Measurements from ENCODE around the gene CD40.
A peak's percentile ranks its signal among the peaks of the same experiment; 100 is the strongest.

CD40 gene

DNA sequence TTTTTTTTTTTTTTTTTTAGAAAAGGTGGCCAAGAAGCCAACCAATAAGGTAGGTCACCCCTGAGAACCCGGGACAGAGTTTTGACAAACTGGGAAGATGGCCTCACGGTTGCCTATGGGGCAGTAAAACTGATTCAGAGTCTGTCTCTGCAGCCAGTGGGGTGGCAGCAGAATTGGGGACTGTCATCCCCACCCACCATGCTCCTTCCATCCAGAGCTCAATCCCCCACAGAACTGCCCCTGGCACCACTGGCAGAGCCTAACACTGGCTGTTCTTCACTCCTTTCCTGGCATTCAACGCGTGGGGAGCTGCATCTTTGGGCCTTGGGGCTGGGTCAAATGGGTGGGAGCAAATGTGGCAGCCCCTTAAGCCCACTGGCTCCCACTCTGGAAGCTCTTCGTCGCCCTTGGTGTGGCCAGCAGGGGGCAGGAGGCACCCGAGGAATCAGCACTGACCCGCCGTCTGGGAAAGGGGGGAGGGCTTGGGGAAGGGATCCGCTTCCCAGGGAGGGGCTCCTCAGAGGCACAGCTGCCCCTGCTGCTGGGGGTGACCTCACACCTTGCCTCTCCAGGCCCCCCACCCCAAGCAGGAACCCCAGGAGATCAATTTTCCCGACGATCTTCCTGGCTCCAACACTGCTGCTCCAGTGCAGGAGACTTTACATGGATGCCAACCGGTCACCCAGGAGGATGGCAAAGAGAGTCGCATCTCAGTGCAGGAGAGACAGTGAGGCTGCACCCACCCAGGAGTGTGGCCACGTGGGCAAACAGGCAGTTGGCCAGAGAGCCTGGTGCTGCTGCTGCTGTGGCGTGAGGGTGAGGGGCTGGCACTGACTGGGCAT, 10.4 kb downstream of the CD40 start:
- peak; percentile 19 for DNase-seq (ENCODE audit: low read depth)
- TF ChIP-seq, protein P1, sequence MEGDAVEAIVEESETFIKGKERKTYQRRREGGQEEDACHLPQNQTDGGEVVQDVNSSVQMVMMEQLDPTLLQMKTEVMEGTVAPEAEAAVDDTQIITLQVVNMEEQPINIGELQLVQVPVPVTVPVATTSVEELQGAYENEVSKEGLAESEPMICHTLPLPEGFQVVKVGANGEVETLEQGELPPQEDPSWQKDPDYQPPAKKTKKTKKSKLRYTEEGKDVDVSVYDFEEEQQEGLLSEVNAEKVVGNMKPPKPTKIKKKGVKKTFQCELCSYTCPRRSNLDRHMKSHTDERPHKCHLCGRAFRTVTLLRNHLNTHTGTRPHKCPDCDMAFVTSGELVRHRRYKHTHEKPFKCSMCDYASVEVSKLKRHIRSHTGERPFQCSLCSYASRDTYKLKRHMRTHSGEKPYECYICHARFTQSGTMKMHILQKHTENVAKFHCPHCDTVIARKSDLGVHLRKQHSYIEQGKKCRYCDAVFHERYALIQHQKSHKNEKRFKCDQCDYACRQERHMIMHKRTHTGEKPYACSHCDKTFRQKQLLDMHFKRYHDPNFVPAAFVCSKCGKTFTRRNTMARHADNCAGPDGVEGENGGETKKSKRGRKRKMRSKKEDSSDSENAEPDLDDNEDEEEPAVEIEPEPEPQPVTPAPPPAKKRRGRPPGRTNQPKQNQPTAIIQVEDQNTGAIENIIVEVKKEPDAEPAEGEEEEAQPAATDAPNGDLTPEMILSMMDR (IDR thresholded peaks at IDR 0.05; ENCODE audit: low read length, missing control alignments), result peak; percentile 53

DNA sequence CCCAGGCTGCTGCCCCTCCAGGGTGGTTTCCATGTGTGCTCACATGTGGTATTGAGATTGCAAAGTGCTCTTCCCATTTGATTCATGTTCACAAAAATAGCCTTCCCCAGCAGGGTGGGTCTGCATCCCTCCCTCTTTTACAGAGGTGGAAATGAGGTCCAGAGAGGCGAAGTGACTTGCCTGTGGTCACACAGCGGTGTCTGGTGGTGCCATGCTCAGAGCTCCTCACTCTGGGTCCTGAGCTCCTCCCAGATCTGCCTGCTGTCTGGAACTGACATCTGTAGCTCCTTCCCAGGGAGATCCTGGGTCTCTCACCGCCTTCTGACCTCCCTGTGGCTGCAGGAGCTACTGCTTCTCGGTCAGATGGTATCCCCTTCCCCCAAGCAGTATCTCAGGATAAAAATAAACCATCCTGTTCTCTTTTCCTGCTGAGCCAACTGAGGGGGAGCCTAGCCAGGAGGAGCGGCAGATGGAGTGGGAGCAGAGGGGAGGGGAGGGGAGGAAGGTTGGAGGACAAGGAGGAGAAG, 11.9 kb downstream of the CD40 start:
- DNase-seq (ENCODE audit: low read depth), result no peak
- TF ChIP-seq, protein P1 (IDR thresholded peaks at IDR 0.05; ENCODE audit: low read length, missing control alignments), result no peak
- H3K4me3 ChIP-seq (replicated peaks; ENCODE audit: low read depth, low read length), result no peak overlapping the region

More for the DNA sequence above, 10.4 kb downstream of the CD40 start:
- H3K4me3 ChIP-seq (replicated peaks; ENCODE audit: low read depth, low read length), result no peak overlapping the region

DNA sequence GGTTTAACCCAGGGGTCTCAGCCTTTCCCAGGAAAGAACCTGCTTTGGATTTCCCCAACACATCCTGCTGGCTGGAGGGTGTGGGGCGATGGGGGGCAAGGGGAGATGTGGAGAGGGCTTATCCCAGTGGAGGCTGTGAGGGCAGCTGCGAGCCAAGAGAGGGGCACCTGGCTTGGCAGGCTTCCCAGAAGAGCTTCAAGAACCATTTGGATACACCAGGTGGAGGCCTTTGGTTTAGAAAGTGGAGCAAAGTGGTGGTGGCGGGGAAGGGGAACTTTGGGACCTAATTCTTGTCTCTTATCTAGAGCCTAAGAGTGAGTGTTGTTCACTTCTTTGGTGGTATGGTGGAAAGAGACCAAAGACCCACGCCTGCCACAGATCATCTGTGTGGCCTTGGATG, 12.4 kb downstream of the CD40 start:
- no peak overlapping the region for H3K4me3 ChIP-seq (replicated peaks; ENCODE audit: low read depth, low read length)
- TF ChIP-seq, protein P1 (IDR thresholded peaks at IDR 0.05; ENCODE audit: low read length, missing control alignments), result no peak
- DNase-seq (ENCODE audit: low read depth), result no peak

DNA sequence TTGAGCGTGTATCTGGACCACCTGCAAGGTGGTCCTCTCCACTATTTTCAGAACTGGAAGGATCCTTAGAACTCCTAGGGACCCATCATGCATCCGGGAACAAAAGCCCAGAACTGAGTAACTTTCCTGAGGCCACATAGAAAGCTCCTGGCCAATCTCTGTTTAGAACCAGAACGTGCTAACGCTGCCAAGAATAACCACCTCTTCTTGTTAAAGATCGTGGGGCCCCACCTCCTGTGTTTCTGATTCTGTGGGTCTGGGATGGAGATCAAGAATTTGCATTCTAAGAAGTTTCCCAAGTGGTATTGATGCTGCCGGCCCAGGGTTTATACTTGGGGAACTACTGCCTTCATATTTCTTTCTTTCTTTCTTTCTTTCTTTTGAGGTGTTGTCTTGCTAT, 13.3 kb downstream of the CD40 start:
- TF ChIP-seq, protein P1 (IDR thresholded peaks at IDR 0.05; ENCODE audit: low read length, missing control alignments), result no peak

DNA sequence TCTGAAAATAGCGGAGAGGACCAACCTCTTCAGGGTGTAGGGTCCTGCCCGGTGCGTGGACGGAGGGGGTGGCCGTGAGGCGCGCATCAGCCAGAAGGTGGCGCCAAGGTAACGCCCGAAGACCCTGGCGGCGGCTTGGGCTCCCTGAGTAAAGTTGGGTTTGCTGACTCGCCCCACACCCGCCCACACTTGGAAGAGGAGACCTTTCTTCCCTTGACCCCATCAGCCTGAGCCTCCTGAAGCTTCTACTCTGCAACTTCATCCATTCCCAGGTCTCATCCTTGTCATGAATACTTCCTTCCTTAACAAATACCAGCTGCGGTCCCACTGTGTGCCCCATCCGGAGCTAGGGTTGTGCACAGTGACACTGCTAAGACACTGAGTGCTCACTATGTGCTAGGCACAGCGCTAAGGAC, 14.6 kb downstream of the CD40 start:
- TF ChIP-seq, protein P1 (IDR thresholded peaks at IDR 0.05; ENCODE audit: low read length, missing control alignments), result peak; percentile 83
- H3K4me3 ChIP-seq (replicated peaks; ENCODE audit: low read depth, low read length), result no peak overlapping the region
- DNase-seq (ENCODE audit: low read depth), result peak; percentile 65

More for the DNA sequence above, 13.3 kb downstream of the CD40 start:
- no peak overlapping the region for H3K4me3 ChIP-seq (replicated peaks; ENCODE audit: low read depth, low read length)
- peak; percentile 26 for DNase-seq (ENCODE audit: low read depth)

DNA sequence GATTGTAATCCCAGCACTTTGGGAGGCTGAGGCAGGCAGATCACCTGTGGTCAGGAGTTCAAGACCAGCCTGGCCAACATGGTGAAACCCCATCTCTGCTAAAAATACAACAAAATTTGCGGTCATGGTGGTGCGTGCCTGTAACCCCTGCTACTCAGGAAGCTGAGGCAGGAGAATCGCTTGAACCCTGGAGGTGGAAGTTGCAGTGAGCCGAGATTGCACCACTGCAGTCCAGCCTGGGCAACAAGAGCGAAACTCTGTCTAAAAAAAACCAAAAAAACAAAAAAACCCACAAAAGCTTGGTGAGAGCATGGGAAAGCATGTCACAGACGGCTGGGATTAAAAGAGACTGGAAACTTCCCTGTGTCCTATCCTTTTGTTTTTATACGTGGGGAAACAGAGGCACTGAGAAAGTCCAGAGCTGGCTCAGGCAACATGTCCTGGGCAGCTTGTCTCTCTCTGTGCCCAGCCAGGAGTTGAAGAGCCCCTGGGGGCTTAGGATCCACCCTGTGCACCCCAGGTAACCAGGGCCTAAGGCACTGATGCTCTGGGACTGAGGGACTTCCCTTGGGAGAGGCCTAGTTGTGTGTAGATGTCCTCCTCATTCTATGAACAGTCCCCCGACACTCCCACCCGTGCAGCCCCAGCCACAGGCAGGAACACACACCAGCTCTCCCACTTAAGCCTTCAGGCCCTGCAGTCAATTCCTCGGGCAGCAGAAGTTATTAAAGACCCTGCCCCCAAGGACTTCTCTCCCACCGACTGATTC, 16.0 kb downstream of the CD40 start:
- no peak overlapping the region for H3K4me3 ChIP-seq (replicated peaks; ENCODE audit: low read depth, low read length)
- DNase-seq (ENCODE audit: low read depth), result no peak
- TF ChIP-seq, protein P1 (IDR thresholded peaks at IDR 0.05; ENCODE audit: low read length, missing control alignments), result no peak
